MCF 10A (cell line): ENCODE data around the gene MRGPRX2. TPM values are rescaled to one million over a fixed set of nuclear protein-coding genes. Genes with fewer than 3 reads are reported as not detected.

ENCODE experiments used
- BruUV-seq: library from RNA; stranded (reverse); fragments of 400-500 nt; replicated peaks from 2 replicates; lab custom pipeline; 2021; lab: Mats Ljungman, UMichigan
- CTCF ChIA-PET: fragments of 300-600 bp; sonication (Branson Sonifier 250); formaldehyde crosslinking; extraction: SDS; loops from one replicate; lab custom pipeline; 2021; ENCODE audit warnings: antibody characterized with exemption, inconsistent platforms; lab: Yijun Ruan, JAX
- POLR2A ChIA-PET: fragments of 300-600, 350-650 bp; sonication (Branson Sonifier 250); formaldehyde crosslinking; extraction: SDS; loops from one replicate; lab custom pipeline; 2020; ENCODE audit warnings: antibody characterized with exemption, inconsistent platforms; lab: Yijun Ruan, JAX
- DNase-seq: peaks from one replicate; pipeline ENCODE4 v3.0.0-alpha.2; 2018; ENCODE audit not compliant: unreplicated experiment
- H3K27ac Mint-ChIP-seq: one replicate; pipeline ENCODE4 v1.8.0; 2022; ENCODE audit warnings: mild to moderate bottlenecking, low read depth, mixed read lengths; ENCODE audit not compliant: unreplicated experiment
- H3K27me3 Mint-ChIP-seq: one replicate; pipeline ENCODE4 v1.8.0; 2022; ENCODE audit warnings: mixed read lengths; ENCODE audit not compliant: insufficient read depth, unreplicated experiment
- H3K36me3 Mint-ChIP-seq: one replicate; pipeline ENCODE4 v1.8.0; 2022; ENCODE audit warnings: mild to moderate bottlenecking, moderate library complexity, mixed read lengths; ENCODE audit not compliant: insufficient read depth, unreplicated experiment
- H3K4me1 Mint-ChIP-seq: one replicate; pipeline ENCODE4 v1.8.0; 2022; ENCODE audit warnings: mixed read lengths; ENCODE audit not compliant: insufficient read depth, unreplicated experiment
- H3K4me3 Mint-ChIP-seq: one replicate; pipeline ENCODE4 v1.8.0; 2022; ENCODE audit warnings: mild to moderate bottlenecking, moderate library complexity, mixed read lengths; ENCODE audit not compliant: unreplicated experiment
- H3K9me3 Mint-ChIP-seq: one replicate; pipeline ENCODE4 v1.8.0; 2022; ENCODE audit warnings: mixed read lengths; ENCODE audit not compliant: unreplicated experiment
- intact Hi-C: fragments of 100-400 bp; cut with micrococcal nuclease; formaldehyde crosslinking; loops from 2 replicates; pipeline ENCODE4 v1.14.1; 2022
- total RNA-seq: library from RNA; stranded (reverse); gene quantifications from 2 replicates; pipeline ENCODE4 v1.2.3, GENCODE V29; 2022
- TF ChIP-seq, protein P1 (sequence below): fragments of 200-600 bp; IDR thresholded peaks from one replicate; pipeline ENCODE4 v1.8.0; 2022; ENCODE audit warnings: antibody characterized with exemption, mild to moderate bottlenecking; ENCODE audit not compliant: unreplicated experiment

The MRGPRX2 gene
- total RNA-seq, 1 experiment from 2014 or later = not detected

DNA sequence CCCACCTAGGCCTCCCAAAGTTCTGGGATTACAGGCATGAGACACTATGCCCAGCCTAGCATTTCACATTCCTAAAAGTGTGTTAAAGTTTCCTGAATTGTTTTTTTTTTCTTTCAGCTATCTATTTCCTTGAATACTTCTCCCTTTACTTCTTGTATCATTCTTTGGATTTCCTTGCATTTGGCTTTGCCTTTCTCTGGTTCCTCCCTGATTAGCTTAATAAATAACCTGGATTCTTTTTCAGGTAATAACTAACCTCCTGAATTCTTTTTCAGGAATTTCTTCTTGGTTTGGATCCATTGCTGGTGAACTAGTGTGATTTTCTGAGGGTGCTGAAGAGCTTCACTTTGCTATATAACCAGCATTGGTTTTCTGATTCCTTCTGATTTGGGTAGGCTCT, 47.9 kb downstream of the MRGPRX2 start:
- Mint-ChIP-seq H3K4me3 (no peak overlapping the region), H3K9me3 (no peaks in the 10 kb centered on the region), H3K27me3 (peaks cover 100% of the 10 kb centered on the region), H3K27ac (no peak overlapping the region), H3K4me1 (no peaks in the 10 kb centered on the region), H3K36me3 (no peaks in the 10 kb centered on the region)
- ChIA-PET CTCF (interaction anchor here (0.7 kb wide), 1 partner anchor 484 kb away, joined by 3 read pairs; no protein-coding TSS in a partner anchor), POLR2A (interaction anchor here (0.6 kb wide), 1 partner anchor 27 kb away, joined by 3 read pairs; no protein-coding TSS in a partner anchor)
- intact Hi-C loops = no loop called here
- BruUV-seq = no TSS peak
- TF ChIP-seq, protein P1, sequence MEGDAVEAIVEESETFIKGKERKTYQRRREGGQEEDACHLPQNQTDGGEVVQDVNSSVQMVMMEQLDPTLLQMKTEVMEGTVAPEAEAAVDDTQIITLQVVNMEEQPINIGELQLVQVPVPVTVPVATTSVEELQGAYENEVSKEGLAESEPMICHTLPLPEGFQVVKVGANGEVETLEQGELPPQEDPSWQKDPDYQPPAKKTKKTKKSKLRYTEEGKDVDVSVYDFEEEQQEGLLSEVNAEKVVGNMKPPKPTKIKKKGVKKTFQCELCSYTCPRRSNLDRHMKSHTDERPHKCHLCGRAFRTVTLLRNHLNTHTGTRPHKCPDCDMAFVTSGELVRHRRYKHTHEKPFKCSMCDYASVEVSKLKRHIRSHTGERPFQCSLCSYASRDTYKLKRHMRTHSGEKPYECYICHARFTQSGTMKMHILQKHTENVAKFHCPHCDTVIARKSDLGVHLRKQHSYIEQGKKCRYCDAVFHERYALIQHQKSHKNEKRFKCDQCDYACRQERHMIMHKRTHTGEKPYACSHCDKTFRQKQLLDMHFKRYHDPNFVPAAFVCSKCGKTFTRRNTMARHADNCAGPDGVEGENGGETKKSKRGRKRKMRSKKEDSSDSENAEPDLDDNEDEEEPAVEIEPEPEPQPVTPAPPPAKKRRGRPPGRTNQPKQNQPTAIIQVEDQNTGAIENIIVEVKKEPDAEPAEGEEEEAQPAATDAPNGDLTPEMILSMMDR = no peak
- no peak for DNase-seq

Other genes with a start within 250 kb of the MRGPRX2 start
- not detected in 2 replicates for gene MRGPRX1, start 121.3 kb downstream of the MRGPRX2 start, total RNA-seq
- 8.3 and 12.2 TPM in 2 replicates for gene ZDHHC13, start 56.5 kb upstream of the MRGPRX2 start, total RNA-seq
- gene CSRP3, start 141.3 kb upstream of the MRGPRX2 start, total RNA-seq = not detected in 2 replicates
- gene E2F8, start 180.2 kb upstream of the MRGPRX2 start, total RNA-seq = 0.88 and 1.2 TPM in 2 replicates